T-helper 2 cell (primary cell): ENCODE measurements around the gene CFAP61.

Source experiments
- DNase-seq, 5 experiments: peaks; one replicate each; pipeline versions ENCODE4 v3.0.0 to v3.0.0-alpha.2; 2012 to 2022

Gene CFAP61

DNA sequence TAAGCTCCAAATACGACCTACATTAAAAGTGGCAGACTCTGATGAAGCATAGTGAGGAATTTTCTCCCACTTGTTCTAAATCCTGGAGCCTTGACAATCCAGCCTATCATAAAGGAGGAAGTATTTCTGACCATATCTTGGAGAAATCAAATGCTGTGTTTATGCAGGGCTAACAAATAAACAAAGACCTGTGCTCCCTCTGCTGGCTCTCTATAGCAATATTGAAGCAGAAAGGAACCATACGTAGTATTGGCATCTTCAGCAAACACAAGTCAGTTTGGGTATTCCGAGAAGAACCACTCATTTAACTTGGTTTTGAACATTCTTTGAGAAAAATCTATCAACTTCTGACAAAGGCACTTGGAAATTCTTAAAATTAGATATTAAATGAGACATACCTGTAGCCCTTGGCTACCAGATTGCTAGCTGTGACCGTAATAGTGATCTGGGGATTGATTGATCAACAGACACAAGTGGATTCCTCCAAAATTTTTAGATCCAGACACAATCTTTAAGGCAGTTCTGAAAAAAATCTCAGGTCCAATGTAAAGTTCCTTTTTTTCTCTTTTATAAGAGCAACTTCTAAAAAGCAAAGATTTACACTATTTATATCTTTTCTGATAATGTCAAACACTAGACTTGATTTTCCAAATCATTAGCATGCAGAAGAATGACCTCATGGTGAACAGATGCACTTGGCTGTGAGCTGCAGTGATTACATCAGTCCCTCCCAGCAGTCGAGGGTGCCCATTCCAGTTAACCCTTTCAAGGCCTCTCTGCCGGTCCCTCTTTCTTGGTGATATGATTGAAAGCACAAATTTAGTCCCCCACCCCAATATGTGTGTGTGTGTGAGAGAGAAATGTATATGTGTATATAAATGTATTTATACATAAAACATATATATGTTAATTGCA is 355.8 kb downstream of the CFAP61 start:
- DNase-seq, result no peak

DNA sequence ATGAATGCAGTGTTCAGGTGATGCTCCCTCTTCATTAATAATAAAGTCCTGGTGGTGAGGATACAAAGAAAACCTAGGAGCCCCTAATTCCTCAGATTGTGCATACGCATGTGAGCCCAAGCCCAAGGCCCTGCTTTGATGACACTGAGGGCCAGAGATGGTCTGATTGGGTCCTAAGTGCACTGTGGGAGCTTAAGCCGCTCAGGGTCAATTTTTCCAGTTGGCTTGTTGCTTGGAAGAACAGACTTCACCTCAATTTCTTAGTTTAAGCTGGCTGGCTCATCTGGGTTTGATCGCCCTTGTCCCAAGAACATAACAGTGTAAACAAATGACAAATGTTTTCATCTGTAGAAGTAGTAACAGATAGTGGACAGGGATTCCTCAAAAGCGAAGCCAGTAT is 357.0 kb downstream of the CFAP61 start:
- DNase-seq, result no peak
